NCI-H774 (cell line): ENCODE measurements around the gene GGT7.
"Not testable (repeated sequence)": the region's sequence is repeated elsewhere in the genome, so short reads cannot be mapped to it uniquely, and the experiment has no call there.

Experiments used
- DNase-seq: peaks from one replicate; lab custom pipeline; 2025; lab: John Stamatoyannopoulos, UW

The GGT7 gene

GRCh38 chr20:34843421-34843820, 29.2 kb downstream of the GGT7 start:
- DNase-seq, result no peak

DNA sequence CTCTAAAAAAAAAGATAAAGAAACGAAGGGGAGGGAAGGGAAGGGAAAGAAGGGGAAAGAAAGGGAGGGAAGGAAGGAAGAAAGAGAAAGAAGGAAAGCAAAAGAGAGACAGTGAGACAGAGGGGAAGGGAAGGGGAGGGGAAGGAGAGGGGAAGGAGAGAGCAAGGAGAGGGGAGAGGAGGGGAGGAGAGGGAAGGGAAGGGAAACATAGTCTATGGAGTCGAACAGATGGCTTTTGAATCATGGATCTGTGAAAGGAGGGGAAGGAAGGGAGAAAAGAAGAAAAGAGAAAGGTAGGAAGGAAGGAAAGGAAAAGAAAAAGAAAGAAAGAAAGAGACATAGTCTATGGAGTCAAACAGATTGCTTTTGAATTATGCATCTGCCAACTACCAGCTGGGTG, 30.5 kb downstream of the GGT7 start:
- DNase-seq, result no peak

DNA sequence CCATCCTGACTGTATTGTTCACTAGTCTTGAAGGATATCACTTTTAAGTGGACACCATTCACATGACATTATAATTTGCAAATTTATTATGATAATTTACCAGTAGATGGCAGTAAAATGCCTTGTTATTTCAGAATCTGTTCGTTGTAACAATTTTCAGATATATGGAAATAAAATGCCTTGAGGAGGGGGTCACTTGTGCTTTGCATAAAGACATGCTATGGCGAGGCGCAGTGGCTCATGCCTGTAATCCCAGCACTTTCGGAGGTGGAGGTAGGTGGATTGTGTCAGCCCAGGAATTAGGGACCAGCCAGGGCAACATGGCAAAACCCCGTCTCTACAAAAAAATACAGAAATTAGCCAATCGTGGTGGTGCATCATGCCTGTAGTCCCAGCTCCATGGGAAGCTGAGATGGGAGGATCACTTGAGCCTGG, 38.2 kb downstream of the GGT7 start:
- DNase-seq, result peak; percentile 19

DNA sequence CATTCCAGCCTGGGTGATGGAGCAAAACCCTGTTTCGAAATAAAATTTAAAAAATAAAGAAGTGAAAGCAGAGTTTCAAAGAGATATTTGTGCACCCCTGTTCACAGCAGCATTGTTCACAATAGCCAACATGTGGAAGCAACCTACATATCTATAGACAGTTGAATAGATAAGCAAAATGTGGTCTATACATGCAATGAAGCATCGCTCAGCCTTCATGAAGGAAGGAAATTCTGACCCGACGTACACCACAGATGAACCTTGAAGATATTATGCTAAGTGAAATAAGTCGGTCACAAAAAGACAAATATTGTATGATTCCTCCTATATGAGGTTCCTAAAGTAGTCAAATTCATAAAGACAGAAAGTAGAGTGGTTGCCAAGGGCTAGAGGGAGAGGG, 40.7 kb downstream of the GGT7 start:
- no peak for DNase-seq

DNA sequence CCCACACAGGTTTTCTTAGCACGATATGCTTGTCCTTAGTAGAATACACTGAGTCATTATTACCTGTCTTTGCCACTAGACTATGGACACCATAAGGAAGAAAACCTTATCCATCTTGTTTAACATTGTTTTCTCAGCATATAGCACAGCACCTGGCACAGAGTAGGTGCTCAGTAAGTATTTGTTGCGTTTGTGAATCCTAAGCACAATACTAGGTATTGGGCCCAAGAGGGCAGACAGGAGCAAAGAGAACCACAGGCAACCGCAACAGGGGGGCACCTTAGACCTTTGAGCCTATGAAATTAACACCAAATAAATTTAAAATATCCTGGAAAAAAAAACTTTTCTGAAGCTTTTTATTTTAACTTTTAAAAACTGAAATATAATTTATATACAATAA, 43.5 kb downstream of the GGT7 start:
- DNase-seq, result no peak

DNA sequence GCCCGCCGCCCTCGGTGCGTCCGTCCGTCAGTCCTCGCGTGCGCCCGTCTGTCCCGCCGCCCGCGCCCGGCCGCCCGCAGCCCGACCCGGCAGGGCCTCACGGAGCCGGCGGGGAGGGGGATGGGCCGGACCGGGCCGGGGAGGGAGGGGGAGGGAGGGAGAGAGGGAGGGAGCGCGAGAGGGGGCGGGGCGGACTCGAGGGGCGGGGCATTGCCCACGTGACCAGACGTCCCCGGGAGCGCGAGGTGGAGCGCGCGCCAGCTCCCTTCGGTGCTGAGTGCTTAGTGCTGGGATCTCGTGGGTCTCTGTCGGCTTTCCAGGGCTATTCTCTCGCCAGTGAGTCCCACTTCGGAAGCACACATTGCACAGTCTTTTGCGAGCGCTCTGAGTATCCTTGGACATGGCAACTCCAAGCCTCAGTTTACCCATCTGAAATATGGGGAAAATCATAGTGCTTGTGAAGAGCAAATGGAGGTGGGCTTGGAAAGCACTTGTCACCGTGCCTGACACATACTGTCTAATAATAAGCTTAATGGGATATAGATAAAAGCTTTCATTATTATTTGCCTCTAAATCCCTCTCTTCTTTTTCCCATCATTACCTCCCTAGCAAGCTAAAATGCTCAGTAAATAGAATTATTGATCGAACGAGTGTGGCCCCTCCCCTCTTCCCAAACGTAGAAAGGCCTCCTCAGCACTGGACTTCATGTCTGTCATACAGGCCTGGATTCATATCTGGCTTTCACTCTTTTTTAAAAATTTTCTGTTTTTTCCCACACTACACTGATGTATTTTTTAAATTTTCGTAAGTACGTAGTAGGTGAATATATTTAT, 46.9 kb downstream of the GGT7 start, which contains the start of gene NCOA6:
NCOA6 (minus strand) TSS at position 122 of the 833 bp plus-strand sequence. CDS start 43,296 bp downstream, outside the sequence.
- peak; percentile 67 for DNase-seq

DNA sequence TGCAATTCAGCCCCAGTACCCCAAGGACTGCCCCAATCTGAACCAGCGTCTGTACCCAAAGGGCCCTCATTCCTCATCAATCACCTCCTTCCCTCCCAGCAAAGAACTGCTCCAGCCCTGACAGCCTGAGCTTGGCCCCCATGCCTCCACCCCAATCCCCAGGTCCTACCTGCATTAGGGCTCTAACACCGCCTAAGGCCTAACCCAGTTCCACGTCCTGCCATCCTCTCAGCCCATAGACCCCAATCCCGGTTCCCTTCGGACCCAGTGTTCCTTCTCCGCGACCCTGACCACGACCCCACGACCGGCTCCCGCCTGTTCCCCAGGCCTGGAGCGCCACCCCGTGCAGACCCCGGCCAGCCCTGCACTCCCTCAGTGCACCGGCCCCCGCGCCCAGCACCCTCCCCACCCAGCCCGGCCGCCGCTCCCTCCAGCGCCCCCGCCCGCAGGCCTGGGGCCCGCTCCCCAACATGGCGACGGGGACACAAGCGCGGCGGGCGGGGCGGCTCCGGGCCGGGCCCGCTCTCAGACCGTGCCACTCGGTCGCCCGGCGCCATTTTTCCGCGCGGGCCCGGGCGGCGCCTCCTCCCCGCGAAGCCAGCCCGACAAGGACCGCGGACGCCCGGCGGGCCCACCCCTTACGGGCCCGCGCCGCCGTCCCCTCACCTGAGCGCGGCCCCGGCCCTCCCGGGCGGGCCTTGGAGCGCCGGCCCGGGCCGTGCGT, 47.7 kb downstream of the GGT7 start:
- peak; percentile 51 for DNase-seq

DNA sequence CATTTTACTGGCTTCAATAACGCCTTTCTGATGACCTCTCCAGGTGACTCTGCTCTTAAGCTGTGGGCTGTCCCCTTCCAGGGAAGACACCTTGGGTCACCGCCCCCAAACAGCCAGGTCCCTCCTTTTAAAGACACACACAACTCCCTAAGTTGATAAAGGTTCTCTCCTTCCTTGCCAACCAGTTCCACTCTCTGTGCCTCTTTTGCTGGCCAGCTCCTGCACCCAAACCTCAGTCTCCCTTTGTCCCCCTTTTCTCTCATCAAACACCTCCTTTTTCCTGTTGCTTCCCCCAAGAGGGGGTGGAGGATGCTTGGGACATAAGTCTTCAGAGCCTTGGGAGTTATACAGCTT, 48.2 kb downstream of the GGT7 start:
- DNase-seq, result peak; percentile 63

DNA sequence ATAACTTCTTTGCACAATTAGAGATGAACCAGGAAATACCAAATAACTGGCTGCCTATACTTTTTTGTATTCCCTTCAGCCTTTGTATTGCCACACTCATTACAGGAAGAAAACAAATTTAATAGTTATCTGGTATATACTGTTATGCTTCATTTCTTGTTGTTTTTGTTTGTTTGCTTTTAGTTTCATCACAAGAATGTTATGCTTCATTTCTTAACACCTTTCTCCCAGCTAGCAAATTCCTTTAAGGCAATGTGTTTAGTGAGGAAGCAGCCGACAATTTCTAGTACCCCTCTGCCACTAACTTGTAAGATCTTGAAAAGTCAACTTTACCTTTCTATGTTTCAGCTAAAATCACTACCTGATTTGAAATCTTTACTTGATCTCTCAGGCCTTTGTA, 48.6 kb downstream of the GGT7 start:
- no peak for DNase-seq

GRCh38 chr20:34820805-34821578, 51.7 kb downstream of the GGT7 start:
- no peak for DNase-seq

GRCh38 chr20:34817801-34818200, 54.9 kb downstream of the GGT7 start:
- no peak for DNase-seq

GRCh38 chr20:34817072-34817471, 55.6 kb downstream of the GGT7 start:
- no peak for DNase-seq

GRCh38 chr20:34815636-34816035, 57.0 kb downstream of the GGT7 start:
- no peak for DNase-seq

DNA sequence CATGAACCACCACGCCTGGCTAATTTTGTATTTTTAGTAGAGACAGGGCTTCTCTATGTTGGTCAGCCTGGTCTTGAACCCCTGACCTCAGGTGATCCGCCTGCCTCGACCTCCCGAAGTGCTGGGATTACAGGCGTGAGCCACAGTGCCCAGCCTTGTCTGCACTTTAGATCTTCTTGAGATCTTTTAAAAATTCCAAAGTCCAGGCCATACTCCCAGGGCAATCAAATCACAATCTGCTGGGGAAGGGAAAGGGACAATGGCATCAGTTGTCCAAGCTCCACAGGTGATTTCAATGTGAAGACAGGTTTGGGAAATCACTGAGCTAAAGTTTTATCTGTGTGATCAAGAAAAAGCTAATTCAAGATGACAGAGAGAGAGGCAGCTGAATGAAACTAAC, 64.1 kb downstream of the GGT7 start:
- DNase-seq, result no peak

GRCh38 chr20:34807944-34808465, 64.7 kb downstream of the GGT7 start:
- DNase-seq, result not testable (repeated sequence)

GRCh38 chr20:34806255-34806654, 66.4 kb downstream of the GGT7 start:
- no peak for DNase-seq

- no peak for DNase-seq
Observed at GRCh38 chr20:34798871-34799270, 73.8 kb downstream of the GGT7 start.

- DNase-seq, result no peak
Observed at GRCh38 chr20:34798328-34798727, 74.3 kb downstream of the GGT7 start.

- no peak for DNase-seq
Observed at GRCh38 chr20:34797012-34797995, 75.4 kb downstream of the GGT7 start.
